Activated naive CD4-positive, alpha-beta T cell treated with anti-CD3 and anti-CD28 coated beads, Interleukin-2, amount 50 U/mL, for 16 hours (primary cell): ENCODE measurements around the gene SLC25A21.
"Not testable (repeated sequence)": the region's sequence is repeated elsewhere in the genome, so short reads cannot be mapped to it uniquely, and the experiment has no call there.

Experiments
- DNase-seq: peaks from one replicate; pipeline ENCODE4 v3.0.0-alpha.2; 2020

SLC25A21 gene

GRCh38 chr14:37185670-37186069 lies 13.3 kb upstream of the SLC25A21 start:
- DNase-seq: no peak

DNA sequence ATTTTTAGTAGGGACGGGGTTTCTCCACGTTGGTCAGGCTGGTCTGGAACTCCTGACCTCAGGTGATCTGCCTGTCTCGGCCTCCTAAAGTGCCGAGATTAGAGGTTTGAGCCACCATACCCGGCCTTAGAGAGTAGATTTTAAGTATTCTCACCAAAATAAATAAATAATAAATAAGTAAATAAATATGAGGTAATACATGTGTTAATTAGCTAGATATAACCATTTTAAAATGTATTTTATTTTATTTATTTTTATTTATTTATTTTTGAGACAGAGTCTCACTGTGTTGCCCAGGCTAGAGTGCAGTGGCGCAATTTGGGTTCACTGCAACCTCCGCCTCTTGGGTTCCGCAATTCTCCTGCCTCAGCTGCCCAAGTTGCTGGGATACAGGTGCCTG lies 12.1 kb upstream of the SLC25A21 start:
- DNase-seq: not testable (repeated sequence)

- DNase-seq: no peak
Measured at GRCh38 chr14:37181441-37181840, 9.0 kb upstream of the SLC25A21 start.

GRCh38 chr14:37180886-37181285 lies 8.5 kb upstream of the SLC25A21 start:
- not testable (repeated sequence) for DNase-seq

DNA sequence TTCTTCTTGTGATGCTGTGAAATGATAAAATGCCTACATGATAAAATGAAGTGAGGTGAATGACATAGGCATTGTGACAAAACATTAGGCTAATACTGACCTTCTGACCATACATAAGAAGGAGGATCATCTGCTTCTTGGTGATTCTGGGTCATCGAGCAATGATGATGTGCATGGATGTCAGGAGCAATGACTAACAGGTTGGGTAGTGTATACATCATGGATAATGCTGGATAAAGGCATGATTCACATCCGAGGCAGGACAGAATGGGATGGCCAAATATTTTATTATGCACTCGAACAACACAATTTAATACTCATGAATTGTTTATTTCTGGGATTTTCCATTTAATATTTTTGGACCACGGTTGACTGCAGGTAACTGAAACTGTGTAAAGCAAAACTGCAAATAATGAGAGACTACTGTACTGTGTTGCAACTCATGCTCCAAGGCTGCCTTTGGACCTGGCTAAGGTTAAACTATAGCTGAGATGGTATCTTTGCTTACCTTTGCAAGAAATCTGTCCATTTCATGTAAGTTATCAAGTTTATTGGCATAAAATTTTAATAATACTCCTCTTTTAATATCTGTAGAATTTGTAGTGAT lies 7.6 kb upstream of the SLC25A21 start:
- DNase-seq: no peak

DNA sequence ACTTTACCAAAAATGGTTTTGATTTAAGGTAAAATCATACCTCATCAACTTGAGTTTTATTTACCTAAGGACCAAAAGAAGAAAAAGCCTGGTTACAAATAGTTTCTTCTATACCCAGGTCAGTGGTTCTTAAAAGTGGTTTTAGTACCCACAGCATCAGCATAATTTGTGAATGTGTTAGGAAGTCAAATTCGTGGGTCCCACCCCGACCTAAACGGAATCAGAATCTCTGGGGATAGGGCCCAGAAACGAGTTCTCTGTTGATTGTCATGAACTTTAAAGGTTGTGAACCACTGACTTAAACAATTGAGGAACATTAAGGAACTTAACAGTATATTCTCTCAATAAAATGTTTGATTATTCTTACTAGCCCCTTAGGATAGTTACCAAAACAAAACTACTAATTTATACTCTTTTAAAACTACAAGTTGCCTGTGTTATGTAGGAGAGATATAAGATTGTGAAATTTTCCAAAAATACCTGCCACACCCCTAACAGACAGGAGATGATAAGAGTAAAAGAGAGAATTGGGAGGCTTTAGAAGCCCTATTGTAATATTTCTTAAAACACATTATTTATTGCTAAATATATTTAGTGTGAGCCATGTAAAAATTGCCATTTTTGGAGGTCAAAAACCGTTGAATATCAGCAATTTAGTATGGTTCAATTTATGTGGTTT lies 669 bp upstream of the SLC25A21 start:
- no peak for DNase-seq

- no peak for DNase-seq
Measured at GRCh38 chr14:37171678-37172023, 755 bp downstream of the SLC25A21 start.

DNA sequence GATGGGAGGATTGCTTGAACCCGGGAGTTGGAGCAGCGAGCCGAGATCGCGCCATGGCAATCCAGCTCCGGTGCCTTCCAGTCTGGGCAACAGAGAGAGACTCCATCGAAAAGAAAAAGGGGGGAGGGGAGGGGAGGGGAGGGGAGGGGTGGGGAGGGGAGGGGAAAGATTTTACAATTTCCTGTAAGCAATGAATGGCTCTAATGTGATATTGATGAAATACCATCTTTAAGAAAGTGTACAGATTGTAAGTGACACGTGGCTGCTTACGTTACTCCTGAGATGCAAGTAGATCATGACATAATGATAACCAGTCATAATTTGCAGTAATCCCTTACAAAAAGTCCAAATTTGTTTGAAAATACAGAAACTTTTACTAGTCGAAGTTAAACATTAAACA lies 1.4 kb downstream of the SLC25A21 start:
- DNase-seq: no peak

DNA sequence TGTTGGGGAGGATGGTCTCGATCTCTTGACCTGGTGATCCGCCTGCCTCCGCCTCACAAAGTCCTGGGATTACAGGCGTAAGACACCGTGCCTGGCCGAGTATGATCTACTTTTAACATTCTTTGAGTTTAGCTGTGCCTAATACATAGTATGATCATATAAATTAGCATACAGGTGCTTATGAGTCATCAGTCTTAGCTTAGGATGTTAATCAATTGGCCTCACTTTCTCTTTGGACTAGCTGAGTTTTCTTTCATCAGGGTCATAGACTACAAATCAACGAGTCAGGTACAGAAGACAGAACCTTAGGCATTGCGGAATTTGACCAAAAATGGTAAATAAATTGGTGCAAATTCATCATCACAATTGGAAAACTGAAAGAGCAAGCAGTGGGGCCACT lies 2.2 kb downstream of the SLC25A21 start:
- DNase-seq: no peak

- DNase-seq: no peak
Measured at GRCh38 chr14:37168721-37169120, 3.7 kb downstream of the SLC25A21 start.

DNA sequence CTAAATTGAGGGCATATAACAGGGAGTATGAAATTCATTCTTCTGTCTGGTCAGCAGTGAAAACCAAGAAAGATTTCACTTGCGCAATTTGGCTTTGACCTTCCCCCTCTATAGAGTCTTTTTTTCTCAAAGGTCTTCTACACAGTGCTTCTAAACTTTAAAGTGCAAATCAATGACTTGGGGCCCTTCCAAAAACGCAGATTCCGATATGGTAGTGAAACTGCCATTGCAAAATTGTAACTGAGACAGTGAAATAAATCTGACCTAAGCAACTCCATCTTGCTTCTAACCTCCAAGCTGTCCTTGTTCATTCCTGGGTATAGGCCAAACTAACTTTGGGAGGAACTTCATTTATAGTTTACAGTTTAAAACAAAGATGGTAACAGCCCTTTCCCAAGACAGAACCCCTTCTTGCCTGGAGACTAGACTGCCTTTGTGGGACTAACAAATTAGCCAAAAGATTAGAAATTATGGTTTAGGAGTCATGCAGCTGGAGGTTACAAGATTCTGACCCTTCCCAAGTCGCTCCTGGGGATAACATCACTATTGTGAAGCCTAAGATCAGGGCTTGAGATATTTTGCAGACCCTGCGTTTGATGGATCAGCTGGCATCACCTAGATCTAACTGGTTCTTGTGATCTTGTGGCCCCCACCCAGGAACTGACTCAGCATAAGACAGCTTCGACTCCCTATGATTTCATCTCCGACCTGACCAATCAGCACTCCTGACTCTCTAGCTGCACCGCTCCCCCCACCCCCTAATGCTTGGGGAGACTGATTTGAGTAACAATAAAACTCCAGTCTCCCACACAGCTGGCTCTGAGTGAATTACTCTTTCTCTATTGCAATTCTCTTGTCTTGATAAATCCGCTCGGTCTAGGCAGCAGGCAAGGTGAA lies 5.0 kb downstream of the SLC25A21 start:
- DNase-seq: no peak

DNA sequence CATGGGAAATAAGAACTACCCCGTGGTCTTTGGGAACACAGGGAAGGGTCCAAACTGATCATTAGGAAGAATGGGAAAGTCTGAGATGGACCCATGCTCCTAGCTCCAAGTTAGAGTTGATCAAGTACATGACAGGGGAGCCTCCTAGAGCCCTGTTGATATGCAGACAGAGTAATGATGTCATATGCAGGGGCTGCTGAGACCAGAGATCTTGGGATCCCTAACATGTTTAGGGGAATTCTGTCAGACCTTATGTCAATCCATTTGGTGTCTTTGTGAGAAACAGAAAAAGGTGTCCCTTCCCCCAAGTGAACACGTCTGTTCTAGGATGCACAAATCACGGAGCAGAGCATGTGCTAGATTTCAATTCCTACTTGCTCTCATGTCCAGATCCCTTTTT lies 6.6 kb downstream of the SLC25A21 start:
- no peak for DNase-seq

GRCh38 chr14:37162307-37162706 lies 10.1 kb downstream of the SLC25A21 start:
- not testable (repeated sequence) for DNase-seq

- no peak for DNase-seq
Measured at GRCh38 chr14:37157987-37158386, 14.4 kb downstream of the SLC25A21 start.

DNA sequence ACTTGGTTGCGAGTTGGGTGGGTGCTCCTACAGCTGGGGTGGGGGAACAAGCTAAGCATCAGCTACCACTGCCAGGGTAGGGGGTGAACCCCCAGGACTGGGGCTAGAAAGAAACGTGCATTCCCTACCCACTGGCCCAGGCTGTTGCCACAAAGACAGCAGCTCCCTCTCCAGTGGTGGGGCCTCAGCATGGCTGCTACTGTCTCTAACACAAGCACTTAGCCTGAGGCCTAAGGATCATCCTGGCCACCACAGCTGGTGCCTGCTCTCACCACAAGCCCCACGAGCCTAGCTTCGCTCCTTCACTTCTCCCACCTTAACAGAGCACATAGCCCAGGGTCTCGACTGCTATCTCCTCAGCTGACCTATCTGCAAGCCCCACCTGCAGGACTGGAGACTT lies 18.9 kb downstream of the SLC25A21 start:
- DNase-seq: no peak

DNA sequence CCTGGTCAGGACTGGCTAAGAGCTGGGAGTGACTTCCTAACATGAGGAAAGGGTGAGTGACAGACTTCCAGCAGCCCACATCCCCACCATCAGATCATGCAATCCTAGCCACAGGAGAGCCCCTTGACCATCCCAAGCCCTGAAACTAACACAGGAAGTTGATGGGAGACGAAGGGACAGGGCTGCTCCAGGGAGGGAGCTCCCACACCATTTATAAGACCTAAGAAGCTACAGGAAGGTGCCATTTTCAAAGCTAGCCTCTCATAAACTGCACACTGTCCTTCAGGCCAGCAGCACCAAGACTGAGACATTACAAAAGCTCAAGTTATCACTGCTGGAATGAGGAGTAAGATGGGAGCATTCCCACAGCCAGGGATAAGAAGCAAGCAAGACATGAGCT lies 19.4 kb downstream of the SLC25A21 start:
- DNase-seq: no peak

GRCh38 chr14:37150414-37150813 lies 22.0 kb downstream of the SLC25A21 start:
- no peak for DNase-seq

DNA sequence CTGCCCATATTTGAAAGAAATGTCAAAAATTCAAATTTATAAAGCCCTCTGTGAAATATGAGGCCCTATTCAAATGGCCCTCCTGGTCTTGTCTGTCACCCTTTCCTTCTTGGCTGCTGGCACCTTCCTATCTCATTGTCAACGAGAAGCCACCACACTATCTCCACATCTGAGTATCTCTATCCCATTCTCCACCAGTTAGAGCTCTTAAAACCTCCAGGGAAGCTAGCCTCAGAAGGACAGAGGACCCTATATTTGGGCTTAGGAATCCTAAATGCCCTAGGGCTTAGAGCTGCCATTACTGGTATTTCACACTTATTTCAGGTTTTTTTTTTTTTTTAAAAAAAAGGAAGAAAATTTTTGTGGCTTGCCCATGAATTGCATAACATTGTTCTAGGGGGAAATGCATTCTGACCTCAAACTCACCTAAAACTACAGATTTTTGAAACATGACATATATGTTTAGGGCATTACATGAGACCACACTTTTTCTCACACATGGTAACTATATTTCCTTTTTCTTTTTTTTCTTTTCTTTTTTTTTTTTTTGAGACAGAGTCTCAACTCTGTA lies 25.0 kb downstream of the SLC25A21 start:
- DNase-seq: no peak

DNA sequence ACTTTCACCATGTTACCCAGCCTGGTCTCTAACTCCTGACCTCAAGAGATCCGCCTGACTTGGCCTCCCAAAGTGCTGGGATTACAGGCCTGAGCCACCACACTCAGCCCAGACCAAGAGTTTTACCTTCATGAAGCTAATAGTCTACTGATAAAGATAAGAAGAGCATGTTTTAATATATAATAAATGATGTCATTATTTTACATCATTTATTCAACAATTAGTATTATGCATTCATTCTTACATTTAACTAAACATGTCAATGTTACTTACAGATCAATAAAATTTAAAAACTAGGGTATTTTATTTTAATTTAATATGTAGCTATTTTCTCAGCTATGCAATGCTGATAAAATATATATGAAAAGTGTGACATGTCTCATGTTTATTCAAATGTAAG lies 26.0 kb downstream of the SLC25A21 start:
- DNase-seq: not testable (repeated sequence)

DNA sequence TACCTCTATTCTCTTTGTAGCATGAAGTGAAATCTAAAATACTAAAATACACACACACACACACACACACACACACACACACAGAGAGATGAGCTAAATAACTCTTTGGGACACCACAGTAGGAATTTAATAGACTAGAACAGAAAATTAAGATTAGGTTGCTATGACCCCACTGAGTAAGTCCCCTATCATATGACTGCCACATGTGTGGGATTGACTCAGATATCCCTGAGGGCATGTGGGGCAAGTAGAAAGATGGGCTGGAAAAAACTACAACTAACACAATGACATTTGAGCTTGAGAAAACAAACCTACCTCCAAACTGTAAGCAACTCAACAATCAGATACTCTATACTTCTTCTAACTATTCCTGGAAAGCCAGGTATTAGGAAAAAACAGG lies 27.0 kb downstream of the SLC25A21 start:
- no peak for DNase-seq

DNA sequence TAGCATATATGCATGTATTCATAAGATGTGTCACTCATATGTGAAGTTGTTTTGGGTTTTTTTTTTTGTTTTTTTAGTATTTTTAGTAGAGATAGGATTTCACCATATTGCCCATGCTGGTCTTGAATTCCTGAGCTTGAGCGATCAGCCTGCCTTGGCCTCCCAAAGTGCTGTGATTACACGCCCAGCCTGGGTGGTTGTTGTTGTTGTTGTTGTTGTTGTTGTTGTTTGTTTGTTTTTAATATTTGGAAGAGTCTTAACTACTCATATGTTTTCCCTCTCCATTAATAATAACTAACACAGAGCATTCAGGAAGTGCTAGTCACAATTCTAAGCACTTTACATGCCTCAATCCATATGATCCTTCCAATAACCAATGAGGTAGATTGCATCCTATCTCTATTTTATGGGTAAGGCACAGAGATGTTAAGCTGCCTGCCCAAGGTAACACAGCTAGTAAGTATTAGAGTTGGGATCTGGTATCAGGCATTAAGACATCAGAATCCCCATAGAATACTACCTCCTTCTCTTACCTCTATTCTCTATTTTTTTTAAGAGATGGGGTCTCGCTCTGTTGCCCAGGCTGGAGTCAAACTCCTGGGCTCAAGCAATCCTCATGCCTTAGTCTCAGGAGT lies 27.6 kb downstream of the SLC25A21 start:
- no peak for DNase-seq

- DNase-seq: no peak
Measured at GRCh38 chr14:37143475-37143874, 28.9 kb downstream of the SLC25A21 start.

DNA sequence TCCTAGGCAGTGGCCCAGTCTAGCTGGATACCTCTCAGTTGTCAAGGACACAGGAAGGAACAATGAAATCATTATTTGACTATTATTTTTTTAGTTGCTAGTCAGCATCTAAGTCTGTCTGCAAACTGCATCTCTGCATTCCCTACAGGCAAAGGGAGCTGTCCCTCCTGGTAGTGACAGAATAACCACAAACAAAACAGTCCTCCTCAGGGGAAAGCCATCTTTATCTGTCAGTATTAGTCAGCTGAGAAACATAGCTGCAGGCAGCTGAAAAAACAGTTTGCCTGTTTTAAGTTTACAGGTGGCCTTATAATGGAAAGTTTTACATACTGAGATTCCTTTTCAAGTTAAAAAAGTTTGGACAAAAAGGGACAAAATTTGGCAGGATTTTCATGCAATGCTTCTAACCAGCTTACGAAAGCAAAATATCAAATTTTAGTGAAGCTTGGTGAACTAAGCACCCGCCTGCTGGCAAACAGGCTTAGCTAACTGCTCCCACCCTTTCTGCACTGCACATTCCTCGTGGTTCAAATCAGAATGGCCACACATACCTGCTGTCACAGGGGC lies 29.5 kb downstream of the SLC25A21 start:
- DNase-seq: no peak
